DND-41 (cell line): Measurements from ENCODE around the gene KRT4.

ENCODE experiments used
- EZH2 ChIP-seq: IDR thresholded peaks from 3 replicates; pipeline ENCODE4 v1.6.1; 2012; ENCODE audit warnings: borderline replicate concordance, low read depth, mild to moderate bottlenecking, moderate library complexity, low read length, inconsistent platforms; ENCODE audit not compliant: severe bottlenecking
- TF ChIP-seq, protein P1 (sequence below): IDR thresholded peaks from 2 replicates; pipeline ENCODE4 v1.5.1; 2012; ENCODE audit warnings: borderline replicate concordance, low read length, moderate library complexity, mild to moderate bottlenecking; ENCODE audit not compliant: poor library complexity, severe bottlenecking; ENCODE audit errors: extremely low read depth

DNA sequence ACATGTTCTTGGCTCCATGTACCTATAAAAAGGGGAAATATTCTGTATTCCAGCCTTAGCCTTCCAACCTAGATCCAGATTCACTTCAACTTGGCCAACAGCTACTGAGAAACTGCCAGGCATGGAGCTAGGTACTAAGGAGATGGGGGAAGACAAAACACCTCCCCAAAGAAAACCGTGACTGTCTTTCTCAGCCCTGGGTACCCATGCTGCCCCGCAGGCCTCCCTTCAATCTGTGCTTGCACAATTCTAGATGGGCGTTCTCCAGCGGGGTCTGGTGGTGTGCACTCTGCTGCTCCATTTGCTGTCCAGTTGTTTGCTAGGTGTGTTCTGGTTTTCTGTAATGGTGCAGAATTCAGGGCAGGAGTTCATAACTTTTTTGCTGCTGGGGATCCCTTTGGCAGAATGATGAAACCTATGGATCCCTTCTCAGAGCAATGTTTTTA is 817 bp upstream of the KRT4 start:
- TF ChIP-seq, protein P1, sequence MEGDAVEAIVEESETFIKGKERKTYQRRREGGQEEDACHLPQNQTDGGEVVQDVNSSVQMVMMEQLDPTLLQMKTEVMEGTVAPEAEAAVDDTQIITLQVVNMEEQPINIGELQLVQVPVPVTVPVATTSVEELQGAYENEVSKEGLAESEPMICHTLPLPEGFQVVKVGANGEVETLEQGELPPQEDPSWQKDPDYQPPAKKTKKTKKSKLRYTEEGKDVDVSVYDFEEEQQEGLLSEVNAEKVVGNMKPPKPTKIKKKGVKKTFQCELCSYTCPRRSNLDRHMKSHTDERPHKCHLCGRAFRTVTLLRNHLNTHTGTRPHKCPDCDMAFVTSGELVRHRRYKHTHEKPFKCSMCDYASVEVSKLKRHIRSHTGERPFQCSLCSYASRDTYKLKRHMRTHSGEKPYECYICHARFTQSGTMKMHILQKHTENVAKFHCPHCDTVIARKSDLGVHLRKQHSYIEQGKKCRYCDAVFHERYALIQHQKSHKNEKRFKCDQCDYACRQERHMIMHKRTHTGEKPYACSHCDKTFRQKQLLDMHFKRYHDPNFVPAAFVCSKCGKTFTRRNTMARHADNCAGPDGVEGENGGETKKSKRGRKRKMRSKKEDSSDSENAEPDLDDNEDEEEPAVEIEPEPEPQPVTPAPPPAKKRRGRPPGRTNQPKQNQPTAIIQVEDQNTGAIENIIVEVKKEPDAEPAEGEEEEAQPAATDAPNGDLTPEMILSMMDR: no peak
- no peak for TF ChIP-seq EZH2
